NCI-H1048 (cell line): ENCODE measurements around the gene IGLON5.

Source experiments
- DNase-seq: peaks from one replicate; lab custom pipeline; 2025; lab: John Stamatoyannopoulos, UW

Gene IGLON5

GRCh38 chr19:51339313-51339686 lies 27.9 kb downstream of the IGLON5 start:
- DNase-seq = no peak

GRCh38 chr19:51339687-51340656 lies 28.5 kb downstream of the IGLON5 start:
- peak; percentile 86 for DNase-seq

DNA sequence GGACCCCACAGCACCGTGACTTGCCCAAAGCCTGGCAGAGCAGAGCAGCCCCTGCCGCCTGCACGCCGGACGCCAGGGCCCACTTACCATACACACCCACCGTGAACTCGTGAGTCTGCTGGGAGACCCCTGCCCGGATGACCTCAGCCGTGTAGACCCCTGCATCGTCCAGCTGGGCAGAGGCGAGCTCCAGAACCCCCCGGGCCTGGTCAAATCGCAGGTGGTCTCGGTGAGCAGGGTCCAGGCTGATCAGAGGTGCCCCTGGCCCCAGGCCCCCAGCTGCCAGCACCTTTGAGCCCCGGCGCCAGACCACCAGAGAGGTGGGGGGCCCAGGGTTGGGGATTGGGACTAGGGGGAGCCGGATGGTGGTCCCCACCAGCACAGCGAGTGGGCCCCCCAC lies 29.6 kb downstream of the IGLON5 start:
- DNase-seq = no peak

DNA sequence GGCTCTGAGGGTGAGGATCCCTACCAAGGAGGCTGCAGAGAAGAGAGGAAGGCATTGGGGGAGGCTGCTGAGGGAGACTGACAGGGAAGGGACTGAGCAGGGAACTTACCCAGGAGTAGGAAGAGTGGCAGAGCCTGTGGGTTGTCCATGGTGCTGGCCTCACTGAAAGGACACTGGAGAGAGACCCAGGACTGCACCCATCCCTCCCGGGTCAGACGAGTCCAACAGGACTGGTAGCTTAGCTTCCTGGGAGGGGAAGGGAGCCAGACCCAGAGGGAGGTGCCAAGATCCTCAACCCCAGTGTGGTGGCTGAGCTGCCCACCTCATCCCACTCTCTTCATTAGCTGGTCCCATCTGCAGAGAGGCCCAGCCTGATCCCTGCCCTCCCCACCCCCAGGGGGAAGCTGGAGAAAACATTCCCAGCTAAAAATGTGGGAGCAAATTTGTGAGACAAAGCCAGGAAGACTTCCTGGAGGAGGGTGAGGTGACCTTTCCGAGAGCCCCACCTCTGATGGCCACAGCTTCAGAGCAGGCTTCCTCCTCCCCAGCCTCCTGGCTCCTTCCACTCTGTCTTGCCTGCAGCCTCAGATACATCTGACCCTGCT lies 30.6 kb downstream of the IGLON5 start, which contains the start of gene VSIG10L:
TSS of gene VSIG10L (minus strand) at position 164 of the 605 bp plus-strand sequence. CDS start at position 149, 15 bp downstream.
- DNase-seq = no peak

DNA sequence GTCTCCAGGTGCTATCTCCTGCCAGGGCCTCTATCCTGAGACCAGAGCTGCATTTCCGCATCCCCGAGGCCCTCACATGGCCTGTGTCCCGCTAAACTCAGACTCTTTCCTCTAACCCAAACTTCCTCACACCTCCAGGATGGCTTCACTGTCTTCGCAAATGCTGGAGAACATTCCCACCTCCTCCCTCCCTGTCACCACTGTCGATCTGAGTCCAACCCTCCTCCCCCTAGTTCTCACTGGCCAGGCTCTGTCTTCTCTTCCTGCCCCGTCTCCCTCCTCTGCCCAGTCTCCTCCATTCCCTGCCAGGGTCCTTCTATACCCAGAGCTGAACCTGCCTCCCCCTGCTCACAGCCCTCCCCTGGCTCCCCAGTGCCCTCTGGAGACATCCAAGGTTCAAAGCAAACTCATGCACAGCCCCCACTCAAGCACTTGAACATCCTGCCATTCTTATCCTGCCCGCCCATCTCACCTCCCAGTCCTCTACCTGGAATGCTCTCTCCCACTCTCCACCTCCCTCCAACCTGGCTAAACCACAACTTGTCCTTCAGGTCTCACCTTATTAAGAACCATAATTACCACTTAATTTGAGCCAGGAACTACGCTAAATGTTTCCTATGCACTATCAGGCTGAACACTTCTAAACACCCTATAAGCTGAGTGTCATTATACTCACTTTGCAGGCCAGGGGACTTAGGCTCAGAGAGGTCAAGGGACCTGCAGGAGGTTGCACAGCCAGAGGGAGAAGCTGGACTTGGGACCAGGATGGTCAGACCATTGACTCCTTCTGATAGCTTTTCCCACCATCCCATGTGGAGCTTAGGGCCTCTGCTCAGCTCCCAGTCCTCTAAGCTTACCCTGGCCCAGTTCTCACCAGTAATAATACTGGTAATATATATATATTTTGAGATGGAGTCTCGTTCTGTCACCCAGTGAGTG lies 31.5 kb downstream of the IGLON5 start:
- DNase-seq = no peak

DNA sequence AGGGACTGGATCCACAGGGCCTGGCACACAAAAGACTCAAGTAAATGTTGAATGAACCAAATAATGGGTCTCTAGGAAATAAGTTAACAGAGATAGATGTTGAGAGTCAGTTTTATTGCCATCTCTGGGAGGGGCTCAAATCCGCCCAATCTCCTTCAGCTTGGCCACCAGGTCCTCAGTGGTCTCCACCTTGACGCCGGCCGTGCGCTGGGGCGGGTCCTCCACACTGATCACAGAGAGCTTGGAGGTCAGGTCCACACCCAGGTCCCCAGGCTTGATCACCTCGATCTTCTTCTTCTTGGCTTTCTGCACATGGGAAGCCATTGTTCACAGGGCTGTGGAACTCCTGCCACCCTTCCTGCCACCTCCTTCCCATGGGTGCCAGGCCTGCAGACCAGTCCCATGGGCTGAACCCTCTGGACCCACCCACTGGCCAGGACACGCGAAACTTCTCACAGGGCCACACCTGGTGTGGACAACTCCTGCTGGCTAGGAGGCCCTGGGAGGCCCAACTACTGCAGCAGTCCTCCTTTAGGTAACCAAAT lies 33.7 kb downstream of the IGLON5 start:
- no peak for DNase-seq

- DNase-seq = no peak
These were observed 35.3 kb downstream of the IGLON5 start for GRCh38 chr19:51346742-51347141.

- DNase-seq = no peak
These were observed 35.9 kb downstream of the IGLON5 start for GRCh38 chr19:51347209-51347928.

DNA sequence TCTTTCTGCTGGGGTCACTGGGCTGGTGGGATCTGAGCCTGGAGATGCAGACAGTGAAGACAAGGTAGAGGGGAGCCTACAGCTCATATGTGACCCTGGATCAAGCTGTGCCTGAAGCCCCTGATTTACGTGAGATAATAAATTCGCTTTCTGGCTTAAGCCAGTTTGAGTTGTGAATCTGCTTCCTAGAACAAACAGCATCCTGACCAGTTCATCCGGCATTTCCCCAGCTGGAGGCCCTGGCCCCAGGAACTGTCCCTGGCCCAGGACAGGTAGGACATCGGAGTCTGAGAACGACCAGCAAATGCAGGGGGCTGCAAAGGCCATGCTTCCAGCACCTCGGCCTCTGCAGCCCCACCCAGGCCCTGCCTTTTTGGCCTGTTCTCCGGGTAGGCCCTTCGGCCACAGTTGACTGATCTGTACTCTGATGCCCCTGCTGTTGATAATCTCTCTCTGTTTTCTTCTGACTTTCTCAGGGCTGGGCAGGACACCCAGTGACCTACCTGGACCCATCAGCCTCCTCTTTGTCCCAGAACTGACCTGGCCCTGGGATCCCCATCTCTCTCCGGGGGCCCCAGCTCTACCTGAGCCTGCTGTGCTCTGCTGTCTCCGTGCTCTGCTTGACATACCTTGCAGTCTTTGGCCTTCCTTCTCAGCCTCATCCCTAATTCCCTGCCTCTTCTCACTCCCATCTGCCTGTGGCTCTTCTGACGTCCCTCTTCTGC lies 40.0 kb downstream of the IGLON5 start:
- DNase-seq = no peak

DNA sequence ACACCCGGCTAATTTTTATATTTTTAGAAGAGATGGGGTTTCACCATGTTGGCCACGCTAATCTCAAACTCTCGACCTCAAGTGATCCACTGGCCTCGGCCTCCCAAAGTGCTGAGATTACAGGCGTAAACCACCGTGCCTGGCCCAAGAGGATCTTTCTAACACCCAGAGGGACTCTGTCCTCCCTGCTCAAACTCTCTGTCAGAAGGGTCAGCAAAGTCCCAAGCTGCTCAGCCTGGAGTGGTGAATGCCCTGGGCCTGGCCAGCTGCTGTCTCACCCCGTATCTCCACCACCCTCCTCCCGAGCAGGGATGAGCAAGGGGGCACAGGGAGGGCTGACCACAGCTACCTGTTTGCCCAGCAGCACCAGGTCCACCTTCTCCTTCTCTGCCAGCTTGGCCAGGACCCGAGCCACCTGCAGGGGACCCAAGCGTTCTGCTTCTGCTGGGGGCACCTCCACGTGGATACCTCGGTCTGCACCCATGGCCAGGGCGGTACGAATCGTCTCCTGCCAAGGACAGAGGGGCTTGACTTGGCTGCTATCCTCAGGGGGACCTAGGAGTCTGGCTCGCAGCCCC lies 41.4 kb downstream of the IGLON5 start:
- DNase-seq = no peak

DNA sequence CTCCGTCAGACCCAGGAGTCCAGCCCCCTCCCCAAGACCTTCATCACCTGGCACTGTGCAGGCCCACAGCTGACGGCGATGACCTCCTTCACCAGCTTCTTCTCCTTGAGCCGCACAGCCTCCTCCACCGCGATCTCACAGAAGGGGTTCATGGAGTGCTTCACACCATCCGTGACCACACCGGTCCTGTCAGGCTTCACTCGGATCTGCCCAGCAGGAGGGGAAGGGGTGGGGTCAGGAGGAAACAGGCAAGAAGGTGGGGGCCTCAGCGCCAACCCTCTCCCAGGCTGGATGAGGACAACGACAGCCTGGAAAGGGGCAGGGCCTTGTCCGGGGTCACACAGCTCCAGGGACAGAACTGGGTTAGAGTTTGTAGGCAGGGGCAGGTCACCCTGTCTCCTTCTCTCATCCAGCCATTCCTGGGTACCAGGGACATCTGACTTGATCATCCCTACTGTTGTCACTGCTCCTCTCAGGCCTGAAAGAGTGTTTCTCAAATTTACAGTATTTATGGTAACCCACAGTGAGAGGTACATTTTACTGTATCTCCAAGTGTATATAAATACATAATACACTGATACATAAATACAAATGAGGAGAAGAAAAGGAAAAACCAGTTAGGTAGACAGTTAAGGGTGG lies 42.8 kb downstream of the IGLON5 start:
- no peak for DNase-seq

DNA sequence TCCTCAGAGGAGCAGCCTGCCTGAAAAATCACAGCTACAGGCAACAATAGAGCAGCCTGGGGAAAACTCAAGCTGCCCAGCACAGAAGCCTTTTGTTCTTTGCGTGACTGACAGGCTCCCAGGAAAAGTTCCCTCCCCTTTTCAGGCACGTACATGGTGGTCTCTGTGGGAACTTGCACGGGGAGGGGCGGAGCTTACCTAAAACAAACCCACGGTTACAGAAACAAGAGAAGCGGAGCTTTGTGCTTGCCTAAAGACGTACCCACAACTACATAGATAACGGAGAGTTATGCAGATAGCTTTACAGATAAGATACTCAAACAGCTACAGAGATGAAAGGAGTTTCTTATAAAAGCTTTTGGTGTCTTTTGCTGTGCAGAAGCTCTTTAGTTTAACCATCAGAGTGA lies 43.3 kb downstream of the IGLON5 start:
- no peak for DNase-seq

- no peak for DNase-seq
These were observed 44.8 kb downstream of the IGLON5 start for GRCh38 chr19:51356159-51356801.

DNA sequence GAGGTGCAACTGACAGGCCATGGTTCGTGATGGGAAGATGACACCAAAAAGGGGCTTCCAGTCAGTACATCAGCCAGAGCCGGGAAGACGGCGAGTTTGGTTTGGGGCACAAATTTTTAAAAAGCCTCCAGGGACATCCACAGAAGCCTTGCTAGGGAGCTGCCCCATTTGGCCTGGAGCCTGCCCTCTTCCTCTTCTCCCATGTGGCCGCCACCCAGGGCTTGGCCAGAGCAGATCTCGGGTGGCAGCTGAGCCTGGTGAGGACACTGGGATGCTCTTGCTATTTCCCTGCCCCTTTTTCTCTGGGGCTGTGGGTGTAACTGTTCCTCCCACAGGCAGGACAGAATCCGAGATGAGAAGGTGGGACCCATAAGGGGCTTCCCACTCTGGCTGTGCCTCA lies 46.5 kb downstream of the IGLON5 start:
- no peak for DNase-seq

DNA sequence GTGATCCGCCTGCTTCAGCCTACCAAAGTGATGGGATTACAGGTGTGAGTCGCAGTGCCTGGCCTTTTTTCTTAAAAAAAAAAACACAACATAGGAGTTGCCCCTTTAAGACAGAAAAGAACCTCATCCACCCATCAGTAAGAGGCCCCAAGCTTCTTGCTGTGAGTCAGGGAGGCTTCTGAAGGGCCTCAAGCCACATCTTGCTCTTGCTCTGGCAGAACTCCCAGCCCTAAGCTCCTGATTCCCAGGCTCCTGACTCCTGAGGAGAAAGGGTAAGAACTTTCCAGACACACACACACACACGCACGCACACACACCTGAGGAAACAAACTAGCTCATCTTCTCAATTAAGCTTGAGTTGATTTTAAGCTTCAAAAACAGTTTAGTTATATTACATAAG lies 47.9 kb downstream of the IGLON5 start:
- no peak for DNase-seq

GRCh38 chr19:51361239-51361638 lies 49.8 kb downstream of the IGLON5 start:
- no peak for DNase-seq

- no peak for DNase-seq
These were observed 53.0 kb downstream of the IGLON5 start for GRCh38 chr19:51364200-51365106.
